Measurements from ENCODE around the gene UROC1.

- TF ChIP-seq CTCF (conservative IDR thresholded peaks at IDR 0.05) = no peak
- no peak for TF ChIP-seq ZFX (IDR thresholded peaks at IDR 0.05)
Observed at GRCh38 chr3:126433496-126434263, 83.9 kb downstream of the UROC1 start.

All from C4-2B (cell line).